ENCODE data around the gene PTPRE. TPM values are rescaled to one million over a fixed set of nuclear protein-coding genes. Genes with fewer than 3 reads are reported as not detected.

PTPRE gene
- total RNA-seq, 4 donors from 2014 or later: 9.8 to 24.9 (median 22.7) TPM

- DNase-seq: no peak
- no peaks in the 10 kb centered on the region for H3K9me3 ChIP-seq
- H3K36me3 ChIP-seq: no peaks in the 10 kb centered on the region
- intact Hi-C loops (cut with DNase I): no loop called here
- H3K27ac ChIP-seq: no peak overlapping the region
- H3K4me3 ChIP-seq: no peak overlapping the region
- TF ChIP-seq CTCF (IDR thresholded peaks at IDR 0.05) (no peak), POLR2A (IDR thresholded peaks at IDR 0.05) (no peak)
- H3K4me1 ChIP-seq: peaks cover 0 to 27% (median 4%) of the 10 kb centered on the region in 3 donors
- WGBS, 2 donors: 50 to 55% methylated on average over 5 to 6 of the region's 7 CpGs
- peaks cover 0 to 57% (median 0%) of the 10 kb centered on the region in 4 donors for H3K27me3 ChIP-seq
These were observed 101.1 kb downstream of the PTPRE start for GRCh38 chr10:128007971-128008370.

- Histone ChIP-seq H3K27me3 (peaks cover 0 to 57% (median 0%) of the 10 kb centered on the region in 4 donors), H3K4me3 (no peak overlapping the region), H3K27ac (no peak overlapping the region), H3K36me3 (no peaks in the 10 kb centered on the region), H3K4me1 (peaks cover 0 to 27% (median 4%) of the 10 kb centered on the region in 3 donors), H3K9me3 (no peaks in the 10 kb centered on the region)
- TF ChIP-seq CTCF (IDR thresholded peaks at IDR 0.05): no peak
- TF ChIP-seq POLR2A (IDR thresholded peaks at IDR 0.05): no peak
- no peak for DNase-seq
- intact Hi-C loops (cut with DNase I): no loop called here
- WGBS, 2 donors: 57 to 74% methylated on average over 1 to 7 of the region's 8 CpGs
These were observed 101.8 kb downstream of the PTPRE start for GRCh38 chr10:128008521-128009250.

DNA sequence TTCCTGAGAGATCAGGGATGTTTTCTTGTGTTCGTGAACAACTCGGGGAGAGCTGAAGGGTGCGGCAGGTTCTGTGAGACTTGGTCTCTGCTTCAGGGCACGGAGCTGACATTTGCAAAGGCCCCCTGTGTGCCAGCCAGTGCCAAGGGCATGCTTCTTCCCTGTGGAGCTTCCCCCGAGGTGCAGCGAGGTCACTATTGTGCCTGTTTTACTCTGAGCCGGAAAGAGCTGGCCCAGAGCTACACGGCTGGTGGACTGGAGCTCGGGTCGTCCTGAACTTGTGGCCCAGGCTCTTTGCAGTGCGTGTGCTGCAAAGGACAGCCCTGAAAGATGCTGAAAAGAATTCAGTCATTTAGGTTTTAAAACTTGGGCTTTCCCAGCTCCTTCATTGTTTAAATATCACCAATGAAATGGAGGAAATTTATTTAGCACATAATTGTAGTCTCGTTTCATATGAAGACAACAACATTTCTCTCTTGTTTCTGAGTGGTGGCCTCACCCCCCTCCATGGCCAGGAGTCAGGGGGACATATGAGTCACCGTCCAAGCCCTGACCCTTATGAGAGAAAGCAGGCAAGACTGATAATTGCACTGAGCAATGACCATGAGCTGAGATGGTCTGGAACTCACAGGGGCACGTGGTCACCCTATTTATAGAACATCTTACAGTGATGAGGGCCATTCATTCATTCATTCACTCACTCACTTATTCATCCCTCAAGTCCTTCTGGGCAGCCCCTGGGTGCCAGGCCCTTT is 102.6 kb downstream of the PTPRE start:
- H3K9me3 ChIP-seq: no peaks in the 10 kb centered on the region
- no peaks in the 10 kb centered on the region for H3K36me3 ChIP-seq
- DNase-seq: no peak
- H3K27me3 ChIP-seq: peaks cover 0 to 57% (median 0%) of the 10 kb centered on the region in 4 donors
- H3K4me1 ChIP-seq: peaks cover 0 to 27% (median 4%) of the 10 kb centered on the region in 3 donors
- peak overlapping the region in 1 of 4 donors; percentile 10 for H3K27ac ChIP-seq
- TF ChIP-seq CTCF (IDR thresholded peaks at IDR 0.05) (no peak), POLR2A (IDR thresholded peaks at IDR 0.05) (no peak)
- intact Hi-C loops (cut with DNase I): loop anchor here (5.0 kb wide), 1 partner anchor 102 kb away; the partner anchor contains the start of gene PTPRE
- WGBS, 2 donors: 54 to 59% methylated on average over 10 to 14 of the region's 14 CpGs
- H3K4me3 ChIP-seq: no peak overlapping the region

GRCh38 chr10:128011059-128011979 is 104.4 kb downstream of the PTPRE start:
- H3K4me1 ChIP-seq: peaks cover 0 to 27% (median 4%) of the 10 kb centered on the region in 3 donors
- peak; percentile 6 for DNase-seq
- peak; percentile 96 to 99 (median 98) for TF ChIP-seq CTCF (IDR thresholded peaks at IDR 0.05)
- no peak for TF ChIP-seq POLR2A (IDR thresholded peaks at IDR 0.05)
- intact Hi-C loops (cut with DNase I): loop anchor here (5.0 kb wide), 1 partner anchor 104 kb away; the partner anchor contains the start of gene PTPRE
- H3K27me3 ChIP-seq: peaks cover 0 to 50% (median 0%) of the 10 kb centered on the region in 4 donors
- WGBS, 2 donors: 9 to 10% methylated on average over 26 of the region's 27 CpGs
- H3K27ac ChIP-seq: no peak overlapping the region
- H3K4me3 ChIP-seq: peak overlapping the region in 1 of 4 donors; percentile 36
- H3K36me3 ChIP-seq: no peaks in the 10 kb centered on the region
- H3K9me3 ChIP-seq: no peaks in the 10 kb centered on the region
